Natural killer cell (primary cell): ENCODE results near the gene HES2. TPM values are rescaled to one million over a fixed set of nuclear protein-coding genes. Genes with fewer than 3 reads are reported as not detected.
A peak's percentile ranks its signal among the peaks of the same experiment; 100 is the strongest.

Experiments used
- ATAC-seq, 3 donors: fragments of 150-1000 bp in 2 of 3; fragments of 200-7000 bp in 1 of 3; cut with Tn5 transposase; 1 replicate in 1 of 3; 2 replicates in 2 of 3; pipeline ENCODE4 v1.10.0; 2021; ENCODE audit warnings: mild to moderate bottlenecking in 2 of 3, moderate library complexity in 2 of 3
- DNase-seq, 2 donors: peaks; one replicate each; pipeline versions ENCODE4 v3.0.0 to v3.0.0-alpha.2; 2013 to 2021; ENCODE audit warnings: mixed read lengths in 1 of 2
- H3K27ac ChIP-seq: one replicate; pipeline ENCODE4 v1.5.1; 2013; ENCODE audit warnings: mild to moderate bottlenecking, low read length
- H3K27me3 ChIP-seq: one replicate; pipeline ENCODE4 v1.6.1; 2013; ENCODE audit warnings: low read length; ENCODE audit not compliant: control insufficient read depth, insufficient read depth
- H3K36me3 ChIP-seq: one replicate; pipeline ENCODE4 v1.6.1; 2013; ENCODE audit warnings: low read length; ENCODE audit not compliant: control insufficient read depth, insufficient read depth
- H3K4me1 ChIP-seq: one replicate; pipeline ENCODE4 v1.6.1; 2013; ENCODE audit warnings: low read length; ENCODE audit not compliant: control insufficient read depth, insufficient read depth
- H3K4me3 ChIP-seq: one replicate; pipeline ENCODE4 v1.5.1; 2013; ENCODE audit warnings: low read length
- H3K9me3 ChIP-seq: one replicate; pipeline ENCODE4 v1.6.1; 2013; ENCODE audit warnings: low read length; ENCODE audit not compliant: control insufficient read depth, insufficient read depth
- H3K27ac Mint-ChIP-seq, 2 donors: one replicate each; pipeline ENCODE4 v1.8.0; 2022; ENCODE audit warnings: mild to moderate bottlenecking in 2 of 2, mixed read lengths in 2 of 2, moderate library complexity in 1 of 2
- H3K27me3 Mint-ChIP-seq, 2 donors: one replicate each; pipeline ENCODE4 v1.8.0; 2022; ENCODE audit warnings: low read depth in 2 of 2, mixed read lengths in 2 of 2
- H3K36me3 Mint-ChIP-seq: one replicate; pipeline ENCODE4 v1.8.0; 2022; ENCODE audit warnings: mixed read lengths
- H3K4me1 Mint-ChIP-seq, 2 donors: one replicate each; pipeline ENCODE4 v1.8.0; 2022; ENCODE audit warnings: mixed read lengths in 2 of 2
- H3K4me3 Mint-ChIP-seq: one replicate; pipeline ENCODE4 v1.8.0; 2022; ENCODE audit warnings: mild to moderate bottlenecking, moderate library complexity, mixed read lengths
- H3K9me3 Mint-ChIP-seq, 2 donors: one replicate each; pipeline ENCODE4 v1.8.0; 2022; ENCODE audit warnings: mixed read lengths in 2 of 2
- CTCF ChIP-seq: fragments of 200-600 bp; IDR thresholded peaks from one replicate; pipeline ENCODE4 v1.8.0; 2022; ENCODE audit warnings: antibody characterized with exemption
- WGBS: methylation state at CpG from one replicate; pipeline ENCODE4 v1.1.7; 2013; ENCODE audit warnings: missing lambda C conversion rate; ENCODE audit not compliant: insufficient coverage; 5-methylcytosine and 5-hydroxymethylcytosine counted together
- intact Hi-C: fragments of 100-400 bp; cut with micrococcal nuclease; formaldehyde crosslinking; loops from one replicate; pipeline ENCODE4 v1.14.2; 2022
- total RNA-seq, 4 donors: library from RNA; stranded (reverse); fragments of 120-200 nt in 1 of 4; gene quantifications; one replicate each; pipeline versions ENCODE4 v1.2.3 to v1.2.4, GENCODE V29; 2013 to 2022

Gene HES2
- total RNA-seq, 3 donors from 2014 or later (not counting 1 experiment from before 2014, with no cell fraction given), result not detected

- H3K36me3 Mint-ChIP-seq, result no peaks in the 10 kb centered on the region
- WGBS, result 97% methylated on average over 12 of the region's 12 CpGs
- Histone ChIP-seq H3K27ac (no peak overlapping the region), H3K27me3 (no peaks in the 10 kb centered on the region), H3K4me3 (no peak overlapping the region), H3K9me3 (no peaks in the 10 kb centered on the region), H3K4me1 (peaks cover 32% of the 10 kb centered on the region), H3K36me3 (peaks cover 7% of the 10 kb centered on the region)
- no peak for DNase-seq
- no peak for ATAC-seq
- no peak overlapping the region for H3K27ac Mint-ChIP-seq
- intact Hi-C loops, result no loop called here
- H3K4me1 Mint-ChIP-seq, result peaks cover 6 to 16% of the 10 kb centered on the region in 2 donors
- H3K4me3 Mint-ChIP-seq, result no peak overlapping the region
- no peaks in the 10 kb centered on the region for H3K9me3 Mint-ChIP-seq
- no peak for TF ChIP-seq CTCF
- H3K27me3 Mint-ChIP-seq, result peaks cover 0 to 10% of the 10 kb centered on the region in 2 donors
These were observed 47.5 kb upstream of the HES2 start for GRCh38 chr1:6467224-6467623.

GRCh38 chr1:6466751-6467150 lies 47.0 kb upstream of the HES2 start:
- Mint-ChIP-seq H3K27ac (no peak overlapping the region), H3K4me1 (peaks cover 6 to 17% of the 10 kb centered on the region in 2 donors), H3K27me3 (peaks cover 0 to 11% of the 10 kb centered on the region in 2 donors), H3K36me3 (no peaks in the 10 kb centered on the region), H3K9me3 (no peaks in the 10 kb centered on the region), H3K4me3 (peak overlapping the region; percentile 21)
- ATAC-seq (no peak), DNase-seq (no peak)
- Histone ChIP-seq H3K36me3 (peaks cover 7% of the 10 kb centered on the region), H3K27ac (no peak overlapping the region), H3K9me3 (no peaks in the 10 kb centered on the region), H3K27me3 (no peaks in the 10 kb centered on the region), H3K4me3 (no peak overlapping the region), H3K4me1 (peaks cover 37% of the 10 kb centered on the region)
- no peak for TF ChIP-seq CTCF
- 97% methylated on average over 4 of the region's 5 CpGs for WGBS
- intact Hi-C loops, result no loop called here

- H3K36me3 Mint-ChIP-seq, result no peaks in the 10 kb centered on the region
- intact Hi-C loops, result no loop called here
- H3K27me3 Mint-ChIP-seq, result peaks cover 0 to 11% of the 10 kb centered on the region in 2 donors
- peak within 1 kb of the TSS; percentile 77 for H3K4me3 Mint-ChIP-seq
- H3K27ac ChIP-seq, result peak within 1 kb of the TSS; percentile 82
- no peaks in the 10 kb centered on the region for H3K27me3 ChIP-seq
- peaks cover 6 to 18% of the 10 kb centered on the region in 2 donors for H3K4me1 Mint-ChIP-seq
- ATAC-seq (peak; percentile 30 to 87 (median 78)), DNase-seq (peak in 1 of 2 donors; percentile 83)
- H3K27ac Mint-ChIP-seq, result peak within 1 kb of the TSS in 1 of 2 donors; percentile 79
- peaks cover 7% of the 10 kb centered on the region for H3K36me3 ChIP-seq
- WGBS, result 5% methylated on average over 43 of the region's 43 CpGs
- H3K4me1 ChIP-seq, result peaks cover 44% of the 10 kb centered on the region
- peak within 1 kb of the TSS; percentile 72 for H3K4me3 ChIP-seq
- H3K9me3 ChIP-seq, result no peaks in the 10 kb centered on the region
- no peaks in the 10 kb centered on the region for H3K9me3 Mint-ChIP-seq
- TF ChIP-seq CTCF, result no peak
These were observed 46.3 kb upstream of the HES2 start, which contains the start of gene TNFRSF25 for GRCh38 chr1:6466023-6466422. Gene TNFRSF25 (minus strand): TSS chr1:6466173. CDS start chr1:6466107, 66 bp downstream.

- ATAC-seq, result peak in 2 of 3 donors; percentile 15 to 23
These were observed 45.8 kb upstream of the HES2 start for GRCh38 chr1:6465461-6466005.

More at GRCh38 chr1:6465461-6466005, 45.8 kb upstream of the HES2 start:
- H3K9me3 ChIP-seq, result no peaks in the 10 kb centered on the region
- H3K9me3 Mint-ChIP-seq, result no peaks in the 10 kb centered on the region
- peak in 1 of 2 donors; percentile 70 for DNase-seq
- H3K4me1 Mint-ChIP-seq, result peaks cover 10 to 22% of the 10 kb centered on the region in 2 donors
- WGBS, result 3% methylated on average over 21 of the region's 21 CpGs
- peaks cover 7% of the 10 kb centered on the region for H3K36me3 ChIP-seq
- H3K27me3 Mint-ChIP-seq, result peaks cover 0 to 11% of the 10 kb centered on the region in 2 donors
- H3K4me1 ChIP-seq, result peaks cover 49% of the 10 kb centered on the region
- peak overlapping the region in 1 of 2 donors; percentile 79 for H3K27ac Mint-ChIP-seq
- H3K4me3 ChIP-seq, result peak overlapping the region; percentile 72
- H3K36me3 Mint-ChIP-seq, result no peaks in the 10 kb centered on the region
- H3K27ac ChIP-seq, result peak overlapping the region; percentile 82
- no peak for TF ChIP-seq CTCF
- no peaks in the 10 kb centered on the region for H3K27me3 ChIP-seq
- peak overlapping the region; percentile 77 for H3K4me3 Mint-ChIP-seq
- intact Hi-C loops, result no loop called here
